Gastrocnemius medialis (tissue), 4 donors: ENCODE results near the gene MT1H.

Source experiments
- CTCF ChIP-seq, 5 experiments: fragments of 450-650 bp in 3 of 5; fragments of 200-600 bp in 2 of 5; sonication (generic) in 2 of 5; IDR thresholded peaks in 4 of 5; conservative IDR thresholded peaks in 1 of 5; 1 replicate in 4 of 5; 2 replicates in 1 of 5; pipeline ENCODE4 v1.5.1; 2016 to 2019; ENCODE audit warnings: antibody characterized with exemption in 5 of 5, mild to moderate bottlenecking in 3 of 5, moderate library complexity in 3 of 5
- POLR2A ChIP-seq, 2 donors: fragments of 450-650 bp; IDR thresholded peaks; one replicate each; pipeline ENCODE4 v1.6.1; 2017; ENCODE audit warnings: antibody characterized with exemption in 2 of 2, mild to moderate bottlenecking in 2 of 2, moderate library complexity in 2 of 2

GRCh38 chr16:56649271-56649670 lies 20.3 kb upstream of the MT1H start:
- no peak for TF ChIP-seq CTCF (IDR thresholded peaks at IDR 0.05 in 4 of 5, conservative IDR thresholded peaks at IDR 0.05 in 1 of 5)
- TF ChIP-seq POLR2A (IDR thresholded peaks at IDR 0.05): no peak
